ENCODE results near the gene SWSAP1.
"Not testable (repeated sequence)": the region's sequence is repeated elsewhere in the genome, so short reads cannot be mapped to it uniquely, and the experiment has no call there.

DNA sequence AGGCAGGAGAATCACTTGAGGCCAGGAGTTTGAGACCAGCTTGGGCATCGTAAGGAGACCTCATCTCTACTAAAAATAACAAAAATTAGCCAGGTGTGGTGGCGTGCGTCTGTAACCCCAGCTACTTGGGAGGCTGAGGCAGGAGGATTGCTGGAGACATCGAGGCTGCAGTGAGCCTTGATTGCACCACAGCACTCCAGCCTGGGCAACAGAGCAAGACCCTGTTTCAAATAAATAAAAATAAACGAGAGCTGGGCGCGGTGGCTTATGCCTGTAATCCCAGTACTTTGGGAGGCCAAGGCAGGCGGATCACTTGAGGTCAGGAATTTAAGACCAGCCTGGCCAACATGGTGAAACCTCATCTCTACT lies 34.4 kb upstream of the SWSAP1 start:
- TF ChIP-seq, protein P1, sequence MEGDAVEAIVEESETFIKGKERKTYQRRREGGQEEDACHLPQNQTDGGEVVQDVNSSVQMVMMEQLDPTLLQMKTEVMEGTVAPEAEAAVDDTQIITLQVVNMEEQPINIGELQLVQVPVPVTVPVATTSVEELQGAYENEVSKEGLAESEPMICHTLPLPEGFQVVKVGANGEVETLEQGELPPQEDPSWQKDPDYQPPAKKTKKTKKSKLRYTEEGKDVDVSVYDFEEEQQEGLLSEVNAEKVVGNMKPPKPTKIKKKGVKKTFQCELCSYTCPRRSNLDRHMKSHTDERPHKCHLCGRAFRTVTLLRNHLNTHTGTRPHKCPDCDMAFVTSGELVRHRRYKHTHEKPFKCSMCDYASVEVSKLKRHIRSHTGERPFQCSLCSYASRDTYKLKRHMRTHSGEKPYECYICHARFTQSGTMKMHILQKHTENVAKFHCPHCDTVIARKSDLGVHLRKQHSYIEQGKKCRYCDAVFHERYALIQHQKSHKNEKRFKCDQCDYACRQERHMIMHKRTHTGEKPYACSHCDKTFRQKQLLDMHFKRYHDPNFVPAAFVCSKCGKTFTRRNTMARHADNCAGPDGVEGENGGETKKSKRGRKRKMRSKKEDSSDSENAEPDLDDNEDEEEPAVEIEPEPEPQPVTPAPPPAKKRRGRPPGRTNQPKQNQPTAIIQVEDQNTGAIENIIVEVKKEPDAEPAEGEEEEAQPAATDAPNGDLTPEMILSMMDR (IDR thresholded peaks at IDR 0.05) = not testable (repeated sequence)
- not testable (repeated sequence) for TF ChIP-seq EP300, POLR2A (IDR thresholded peaks at IDR 0.05)

Data from suprapubic skin (tissue), 3 donors.